K562 (cell line): ENCODE measurements around the gene PPP6R1. TPM values are rescaled to one million over a fixed set of nuclear protein-coding genes. Genes with fewer than 3 reads are reported as not detected.

Source experiments
- FOXP4 ChIP-seq: sonication (generic); formaldehyde crosslinking; IDR thresholded peaks from 2 replicates; pipeline ENCODE4 v1.8.0; 2022; ENCODE audit warnings: mild to moderate bottlenecking, missing genetic modification reagents, borderline replicate concordance
- HNRNPLL ChIP-seq: fragments of 200-400 bp; formaldehyde crosslinking; IDR thresholded peaks from 2 replicates; pipeline ENCODE4 v1.6.1; 2017; ENCODE audit warnings: low read length, low read depth, mild to moderate bottlenecking; ENCODE audit not compliant: poor library complexity, severe bottlenecking
- POLR2B ChIP-seq: fragments of 450-650 bp; IDR thresholded peaks from 2 replicates; pipeline ENCODE4 v1.6.1; 2018; ENCODE audit warnings: low read depth; ENCODE audit not compliant: partially characterized antibody
- SIN3A ChIP-seq, 2 experiments: fragments of 150-350 bp in 1 of 2; IDR thresholded peaks; 2 replicates each; pipeline ENCODE4 v1.6.1; 2011 to 2016; ENCODE audit warnings: borderline replicate concordance in 2 of 2, low read depth in 2 of 2, low read length in 2 of 2, mild to moderate bottlenecking in 2 of 2, moderate library complexity in 2 of 2; ENCODE audit not compliant: control insufficient read depth in 1 of 2
- TRIM24 ChIP-seq, 2 experiments: fragments of 450-650 bp; IDR thresholded peaks; 2 replicates each; pipeline ENCODE4 v1.6.1; 2016
- TRIM25 ChIP-seq: fragments of 450-650 bp; IDR thresholded peaks from 2 replicates; pipeline ENCODE4 v1.7.0; 2016; ENCODE audit warnings: borderline replicate concordance
- ZNF655 ChIP-seq: fragments of 250-450 bp; sonication (Bioruptor Pico); IDR thresholded peaks from 2 replicates; pipeline ENCODE4 v1.5.0; 2021
- ZNF79 ChIP-seq: fragments of 250-450 bp; sonication (Bioruptor Pico); IDR thresholded peaks from 2 replicates; pipeline ENCODE4 v1.4.0; 2020; ENCODE audit warnings: low read depth, mild to moderate bottlenecking, moderate library complexity
- polyA plus RNA-seq, 8 experiments: library from polyadenylated mRNA; depleted of rRNA in 4 of 8; stranded (reverse) in 5 of 8; unstranded in 3 of 8; fragments of >200 nt; fragmentation: Nextera tagmentation in 2 of 8; fragmentation: Illumina TruSeq in 1 of 8; extraction: Ambion mirVana in 2 of 8; extraction: Trizol in 1 of 8; gene quantifications; 2 replicates each; pipeline versions ENCODE4 v1.2.1 to v1.2.3, GENCODE V29; 2011 to 2014; ENCODE audit warnings: inconsistent platforms in 1 of 8, missing spikeins in 1 of 8
- total RNA-seq, 7 experiments: library from RNA; depleted of rRNA in 6 of 7; stranded (reverse); fragments of >200 nt in 6 of 7; fragmentation: Illumina TruSeq in 2 of 7; extraction: Trizol in 2 of 7; gene quantifications; 2 replicates each; pipeline versions ENCODE4 v1.2.1 to v1.2.3, GENCODE V29; 2011 to 2021; ENCODE audit warnings: low replicate concordance in 1 of 7
- TF ChIP-seq, protein P1 (sequence below): sonication (generic); formaldehyde crosslinking; IDR thresholded peaks from 2 replicates; pipeline ENCODE4 v1.8.0; 2022; ENCODE audit warnings: mild to moderate bottlenecking, low read depth, missing genetic modification reagents
- TF ChIP-seq, protein P2 (sequence below), 2 experiments: fragments of 450-650 bp; IDR thresholded peaks; 2 replicates each; pipeline ENCODE4 v1.6.1; 2018; ENCODE audit warnings: mild to moderate bottlenecking in 2 of 2, low read depth in 1 of 2; ENCODE audit not compliant: partially characterized antibody in 2 of 2
- TF ChIP-seq, protein P3 (sequence below): fragments of 250-450 bp; sonication (Bioruptor Pico); IDR thresholded peaks from 2 replicates; pipeline ENCODE4 v1.4.0; 2020; ENCODE audit warnings: mild to moderate bottlenecking, moderate library complexity, borderline replicate concordance

Gene PPP6R1
- total and polyA plus RNA-seq, 9 of the 15 experiments (the other 6 are each of a cell fraction or from before 2014, with no cell fraction given) = 0.48 to 135 (median 37.2) TPM

DNA sequence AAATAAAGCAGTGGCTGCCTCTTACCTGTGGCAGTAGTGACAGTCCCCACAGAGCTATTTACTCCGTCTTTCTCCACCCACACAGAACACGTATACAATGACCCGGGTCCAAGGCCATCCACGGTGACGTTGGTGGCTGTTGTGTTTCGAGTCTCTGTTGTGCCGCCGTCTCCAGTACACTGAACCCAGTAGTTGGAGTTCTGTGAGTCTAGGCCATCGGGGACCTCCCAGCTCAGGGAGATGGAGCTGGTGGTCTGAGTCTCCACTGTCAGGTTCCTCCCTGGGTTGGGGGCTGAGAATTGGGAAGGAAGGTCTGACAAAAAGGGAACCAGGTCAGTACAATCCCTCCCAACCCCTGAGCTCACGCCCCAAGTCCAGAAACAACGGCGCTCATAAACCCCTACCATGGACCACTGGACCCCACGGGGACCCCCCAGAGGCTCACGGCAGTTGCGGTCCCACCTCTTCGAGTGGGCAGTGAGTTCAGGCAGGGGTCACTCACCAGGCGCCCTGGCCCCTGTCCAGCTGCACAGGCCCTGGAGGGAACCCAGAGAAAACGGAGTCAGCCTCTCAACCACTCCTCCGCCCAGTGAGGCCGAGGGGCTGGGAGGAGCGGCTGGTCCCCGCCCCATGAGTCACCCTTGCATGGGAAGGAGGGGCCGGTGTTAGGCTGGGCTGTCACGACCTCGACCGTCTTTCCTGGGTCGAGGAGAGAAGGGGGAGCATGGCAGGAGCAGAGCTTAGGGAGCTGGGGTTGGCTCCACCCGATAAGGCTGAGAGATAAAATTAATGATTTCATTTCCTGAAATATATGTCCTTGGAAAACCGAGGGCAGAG, 51.9 kb downstream of the PPP6R1 start (continued):
- TF ChIP-seq TRIM25 = no peak
- TF ChIP-seq ZNF655 (CRISPR knock-in tag) = no peak
- TF ChIP-seq, protein P1, sequence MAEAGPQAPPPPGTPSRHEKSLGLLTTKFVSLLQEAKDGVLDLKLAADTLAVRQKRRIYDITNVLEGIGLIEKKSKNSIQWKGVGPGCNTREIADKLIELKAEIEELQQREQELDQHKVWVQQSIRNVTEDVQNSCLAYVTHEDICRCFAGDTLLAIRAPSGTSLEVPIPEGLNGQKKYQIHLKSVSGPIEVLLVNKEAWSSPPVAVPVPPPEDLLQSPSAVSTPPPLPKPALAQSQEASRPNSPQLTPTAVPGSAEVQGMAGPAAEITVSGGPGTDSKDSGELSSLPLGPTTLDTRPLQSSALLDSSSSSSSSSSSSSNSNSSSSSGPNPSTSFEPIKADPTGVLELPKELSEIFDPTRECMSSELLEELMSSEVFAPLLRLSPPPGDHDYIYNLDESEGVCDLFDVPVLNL (CRISPR knock-in tag) = no peak
- peak; percentile 67 to 78; a peak in 2 of 4 replicates for TF ChIP-seq SIN3A (IDR thresholded peaks at IDR 0.05; ENCODE audit: borderline replicate concordance in 2 of 2, control insufficient read depth in 1 of 2, low read depth in 2 of 2, low read length in 2 of 2)
- TF ChIP-seq POLR2B = peak; percentile 87
- TF ChIP-seq TRIM24 (IDR thresholded peaks at IDR 0.05) = peak in 1 of 2 experiments; percentile 28; a peak in 1 of 4 replicates
- TF ChIP-seq HNRNPLL = no peak
- TF ChIP-seq, protein P2, sequence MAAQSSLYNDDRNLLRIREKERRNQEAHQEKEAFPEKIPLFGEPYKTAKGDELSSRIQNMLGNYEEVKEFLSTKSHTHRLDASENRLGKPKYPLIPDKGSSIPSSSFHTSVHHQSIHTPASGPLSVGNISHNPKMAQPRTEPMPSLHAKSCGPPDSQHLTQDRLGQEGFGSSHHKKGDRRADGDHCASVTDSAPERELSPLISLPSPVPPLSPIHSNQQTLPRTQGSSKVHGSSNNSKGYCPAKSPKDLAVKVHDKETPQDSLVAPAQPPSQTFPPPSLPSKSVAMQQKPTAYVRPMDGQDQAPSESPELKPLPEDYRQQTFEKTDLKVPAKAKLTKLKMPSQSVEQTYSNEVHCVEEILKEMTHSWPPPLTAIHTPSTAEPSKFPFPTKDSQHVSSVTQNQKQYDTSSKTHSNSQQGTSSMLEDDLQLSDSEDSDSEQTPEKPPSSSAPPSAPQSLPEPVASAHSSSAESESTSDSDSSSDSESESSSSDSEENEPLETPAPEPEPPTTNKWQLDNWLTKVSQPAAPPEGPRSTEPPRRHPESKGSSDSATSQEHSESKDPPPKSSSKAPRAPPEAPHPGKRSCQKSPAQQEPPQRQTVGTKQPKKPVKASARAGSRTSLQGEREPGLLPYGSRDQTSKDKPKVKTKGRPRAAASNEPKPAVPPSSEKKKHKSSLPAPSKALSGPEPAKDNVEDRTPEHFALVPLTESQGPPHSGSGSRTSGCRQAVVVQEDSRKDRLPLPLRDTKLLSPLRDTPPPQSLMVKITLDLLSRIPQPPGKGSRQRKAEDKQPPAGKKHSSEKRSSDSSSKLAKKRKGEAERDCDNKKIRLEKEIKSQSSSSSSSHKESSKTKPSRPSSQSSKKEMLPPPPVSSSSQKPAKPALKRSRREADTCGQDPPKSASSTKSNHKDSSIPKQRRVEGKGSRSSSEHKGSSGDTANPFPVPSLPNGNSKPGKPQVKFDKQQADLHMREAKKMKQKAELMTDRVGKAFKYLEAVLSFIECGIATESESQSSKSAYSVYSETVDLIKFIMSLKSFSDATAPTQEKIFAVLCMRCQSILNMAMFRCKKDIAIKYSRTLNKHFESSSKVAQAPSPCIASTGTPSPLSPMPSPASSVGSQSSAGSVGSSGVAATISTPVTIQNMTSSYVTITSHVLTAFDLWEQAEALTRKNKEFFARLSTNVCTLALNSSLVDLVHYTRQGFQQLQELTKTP (IDR thresholded peaks at IDR 0.05; ENCODE audit: low read depth in 1 of 2, partially characterized antibody in 2 of 2) = peak in 1 of 2 experiments; percentile 38
- TF ChIP-seq ZNF79 = no peak
- TF ChIP-seq FOXP4 (CRISPR knock-in tag) = no peak
- TF ChIP-seq, protein P3, sequence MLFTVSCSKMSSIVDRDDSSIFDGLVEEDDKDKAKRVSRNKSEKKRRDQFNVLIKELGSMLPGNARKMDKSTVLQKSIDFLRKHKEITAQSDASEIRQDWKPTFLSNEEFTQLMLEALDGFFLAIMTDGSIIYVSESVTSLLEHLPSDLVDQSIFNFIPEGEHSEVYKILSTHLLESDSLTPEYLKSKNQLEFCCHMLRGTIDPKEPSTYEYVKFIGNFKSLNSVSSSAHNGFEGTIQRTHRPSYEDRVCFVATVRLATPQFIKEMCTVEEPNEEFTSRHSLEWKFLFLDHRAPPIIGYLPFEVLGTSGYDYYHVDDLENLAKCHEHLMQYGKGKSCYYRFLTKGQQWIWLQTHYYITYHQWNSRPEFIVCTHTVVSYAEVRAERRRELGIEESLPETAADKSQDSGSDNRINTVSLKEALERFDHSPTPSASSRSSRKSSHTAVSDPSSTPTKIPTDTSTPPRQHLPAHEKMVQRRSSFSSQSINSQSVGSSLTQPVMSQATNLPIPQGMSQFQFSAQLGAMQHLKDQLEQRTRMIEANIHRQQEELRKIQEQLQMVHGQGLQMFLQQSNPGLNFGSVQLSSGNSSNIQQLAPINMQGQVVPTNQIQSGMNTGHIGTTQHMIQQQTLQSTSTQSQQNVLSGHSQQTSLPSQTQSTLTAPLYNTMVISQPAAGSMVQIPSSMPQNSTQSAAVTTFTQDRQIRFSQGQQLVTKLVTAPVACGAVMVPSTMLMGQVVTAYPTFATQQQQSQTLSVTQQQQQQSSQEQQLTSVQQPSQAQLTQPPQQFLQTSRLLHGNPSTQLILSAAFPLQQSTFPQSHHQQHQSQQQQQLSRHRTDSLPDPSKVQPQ (CRISPR knock-in tag) = no peak
